DMS153 treated with DMSO at 0.1 percent for 48 hours (cell line): ENCODE results near the gene ATP1A3.
A peak's percentile ranks its signal among the peaks of the same experiment; 100 is the strongest.
"Not testable (repeated sequence)": the region's sequence is repeated elsewhere in the genome, so short reads cannot be mapped to it uniquely, and the experiment has no call there.

ENCODE experiments used
- DNase-seq: peaks from one replicate; lab custom pipeline; 2025; ENCODE audit not compliant: unreplicated experiment; lab: John Stamatoyannopoulos, UW

The ATP1A3 gene

GRCh38 chr19:41955521-41955920 is 38.5 kb downstream of the ATP1A3 start:
- DNase-seq = no peak

GRCh38 chr19:41951686-41952172 is 42.3 kb downstream of the ATP1A3 start:
- DNase-seq = peak; percentile 17

GRCh38 chr19:41947091-41947490 is 46.9 kb downstream of the ATP1A3 start:
- no peak for DNase-seq

- DNase-seq = no peak
Measured at GRCh38 chr19:41945135-41945766, 48.8 kb downstream of the ATP1A3 start.

- no peak for DNase-seq
Measured at GRCh38 chr19:41944336-41944735, 49.7 kb downstream of the ATP1A3 start.

GRCh38 chr19:41941410-41942202 is 52.4 kb downstream of the ATP1A3 start:
- no peak for DNase-seq

- no peak for DNase-seq
Measured at GRCh38 chr19:41940731-41941409, 53.2 kb downstream of the ATP1A3 start.

GRCh38 chr19:41939861-41940730 is 53.9 kb downstream of the ATP1A3 start:
- no peak for DNase-seq

- not testable (repeated sequence) for DNase-seq
Measured at GRCh38 chr19:41939209-41939608, 54.8 kb downstream of the ATP1A3 start.

GRCh38 chr19:41937525-41938468 is 56.2 kb downstream of the ATP1A3 start:
- no peak for DNase-seq

- DNase-seq = no peak
Measured at GRCh38 chr19:41936961-41937360, 57.1 kb downstream of the ATP1A3 start.

- no peak for DNase-seq
Measured at GRCh38 chr19:41936416-41936850, 57.6 kb downstream of the ATP1A3 start.

- no peak for DNase-seq
Measured at GRCh38 chr19:41935760-41936415, 58.1 kb downstream of the ATP1A3 start.

- DNase-seq = peak; percentile 59
Measured at GRCh38 chr19:41934849-41935374, 59.1 kb downstream of the ATP1A3 start.

- no peak for DNase-seq
Measured at GRCh38 chr19:41933693-41934426, 60.2 kb downstream of the ATP1A3 start.

GRCh38 chr19:41932720-41933332 is 61.2 kb downstream of the ATP1A3 start:
- DNase-seq = no peak

GRCh38 chr19:41932259-41932719 is 61.7 kb downstream of the ATP1A3 start:
- no peak for DNase-seq
